ENCODE data around the gene MYPOP.

MYPOP gene

GRCh38 chr19:45866400-45867176, 35.8 kb downstream of the MYPOP start:
- no peak for TF ChIP-seq CTCF (IDR thresholded peaks at IDR 0.05; ENCODE audit: borderline replicate concordance, insufficient read depth, low read depth, low read length)
- H3K4me3 ChIP-seq (ENCODE audit: low read depth, low read length), result no peak overlapping the region

GRCh38 chr19:45865269-45865948, 37.0 kb downstream of the MYPOP start:
- no peak overlapping the region for H3K4me3 ChIP-seq (ENCODE audit: low read depth, low read length)
- TF ChIP-seq CTCF (IDR thresholded peaks at IDR 0.05; ENCODE audit: borderline replicate concordance, insufficient read depth, low read depth, low read length), result no peak

- no peak overlapping the region for H3K4me3 ChIP-seq (ENCODE audit: low read depth, low read length)
- TF ChIP-seq CTCF (IDR thresholded peaks at IDR 0.05; ENCODE audit: borderline replicate concordance, insufficient read depth, low read depth, low read length), result no peak
These were observed 37.8 kb downstream of the MYPOP start for GRCh38 chr19:45864629-45865082.

GRCh38 chr19:45863840-45864628, 38.4 kb downstream of the MYPOP start, which contains the start of gene FOXA3:
TSS of gene FOXA3 (plus strand) at chr19:45864326. CDS start at chr19:45864457, 131 bp downstream.
- H3K4me3 ChIP-seq (ENCODE audit: low read depth, low read length), result peak within 1 kb of the TSS; percentile 42
- peak; percentile 71 for TF ChIP-seq CTCF (IDR thresholded peaks at IDR 0.05; ENCODE audit: borderline replicate concordance, insufficient read depth, low read depth, low read length)

- no peak for TF ChIP-seq CTCF (IDR thresholded peaks at IDR 0.05; ENCODE audit: borderline replicate concordance, insufficient read depth, low read depth, low read length)
- peak overlapping the region; percentile 42 for H3K4me3 ChIP-seq (ENCODE audit: low read depth, low read length)
These were observed 39.0 kb downstream of the MYPOP start for GRCh38 chr19:45863335-45863839.

- no peak for TF ChIP-seq CTCF (IDR thresholded peaks at IDR 0.05; ENCODE audit: borderline replicate concordance, insufficient read depth, low read depth, low read length)
- H3K4me3 ChIP-seq (ENCODE audit: low read depth, low read length), result peak within 1 kb of the TSS; percentile 88
These were observed 39.7 kb downstream of the MYPOP start, which contains the start of gene SYMPK for GRCh38 chr19:45862564-45863334. TSS of gene SYMPK (minus strand) at chr19:45863147. CDS start at chr19:45854495, 8,652 bp downstream.

All from GM12875 (cell line).